T-helper 2 cell treated with Interferon-gamma antibody and Interleukin-4, amounts not matched to agents 5 μg/mL and 100 μg/mL, for 36 hours (primary cell): ENCODE measurements around the gene CPNE7.
A peak's percentile ranks its signal among the peaks of the same experiment; 100 is the strongest.
"Not testable (repeated sequence)": the region's sequence is repeated elsewhere in the genome, so short reads cannot be mapped to it uniquely, and the experiment has no call there.

Source experiments
- DNase-seq: peaks from one replicate; pipeline ENCODE4 v3.0.0; 2021; ENCODE audit warnings: low spot score
- H3K27ac Mint-ChIP-seq: one replicate; pipeline ENCODE4 v1.8.0; 2021; ENCODE audit warnings: mild to moderate bottlenecking, mixed read lengths
- H3K27me3 Mint-ChIP-seq: one replicate; pipeline ENCODE4 v1.8.0; 2021; ENCODE audit warnings: low read depth, mixed read lengths
- H3K36me3 Mint-ChIP-seq: one replicate; pipeline ENCODE4 v1.8.0; 2021; ENCODE audit warnings: low read depth, mixed read lengths
- H3K4me1 Mint-ChIP-seq: one replicate; pipeline ENCODE4 v1.8.0; 2021; ENCODE audit warnings: low read depth, mixed read lengths
- H3K4me3 Mint-ChIP-seq: one replicate; pipeline ENCODE4 v1.8.0; 2022; ENCODE audit warnings: mild to moderate bottlenecking, moderate library complexity, mixed read lengths
- H3K9me3 Mint-ChIP-seq: one replicate; pipeline ENCODE4 v1.8.0; 2021; ENCODE audit warnings: mixed read lengths

CPNE7 gene

GRCh38 chr16:89567656-89568594, 7.6 kb upstream of the CPNE7 start:
- Mint-ChIP-seq H3K4me1 (peaks cover 22% of the 10 kb centered on the region), H3K36me3 (peaks cover 29% of the 10 kb centered on the region), H3K27me3 (peaks cover 2% of the 10 kb centered on the region), H3K4me3 (no peak overlapping the region), H3K27ac (no peak overlapping the region), H3K9me3 (no peaks in the 10 kb centered on the region)
- no peak for DNase-seq

GRCh38 chr16:89569506-89570341, 5.8 kb upstream of the CPNE7 start:
- H3K27me3 Mint-ChIP-seq, result peaks cover 10% of the 10 kb centered on the region
- no peak overlapping the region for H3K27ac Mint-ChIP-seq
- DNase-seq, result no peak

GRCh38 chr16:89570342-89570923, 5.1 kb upstream of the CPNE7 start:
- no peak overlapping the region for H3K4me3 Mint-ChIP-seq
- H3K36me3 Mint-ChIP-seq, result peaks cover 6% of the 10 kb centered on the region
- peaks cover 9% of the 10 kb centered on the region for H3K4me1 Mint-ChIP-seq
- no peak overlapping the region for H3K27ac Mint-ChIP-seq
- no peaks in the 10 kb centered on the region for H3K9me3 Mint-ChIP-seq
- peaks cover 10% of the 10 kb centered on the region for H3K27me3 Mint-ChIP-seq
- DNase-seq, result no peak

More at GRCh38 chr16:89569506-89570341, 5.8 kb upstream of the CPNE7 start:
- H3K36me3 Mint-ChIP-seq, result peaks cover 13% of the 10 kb centered on the region
- no peak overlapping the region for H3K4me3 Mint-ChIP-seq
- peaks cover 14% of the 10 kb centered on the region for H3K4me1 Mint-ChIP-seq
- H3K9me3 Mint-ChIP-seq, result no peaks in the 10 kb centered on the region

GRCh38 chr16:89570983-89571598, 4.5 kb upstream of the CPNE7 start:
- not testable (repeated sequence) for H3K27me3 Mint-ChIP-seq, DNase-seq, H3K9me3 Mint-ChIP-seq, H3K27ac Mint-ChIP-seq, H3K4me1 Mint-ChIP-seq, H3K4me3 Mint-ChIP-seq, H3K36me3 Mint-ChIP-seq

- H3K4me1 Mint-ChIP-seq, result peaks cover 4% of the 10 kb centered on the region
- no peaks in the 10 kb centered on the region for H3K9me3 Mint-ChIP-seq
- peaks cover 2% of the 10 kb centered on the region for H3K36me3 Mint-ChIP-seq
- no peak overlapping the region for H3K4me3 Mint-ChIP-seq
- H3K27me3 Mint-ChIP-seq, result peaks cover 10% of the 10 kb centered on the region
- H3K27ac Mint-ChIP-seq, result no peak overlapping the region
- DNase-seq, result no peak
Observed at GRCh38 chr16:89571636-89572035, 3.9 kb upstream of the CPNE7 start.

GRCh38 chr16:89572073-89572484, 3.5 kb upstream of the CPNE7 start:
- Mint-ChIP-seq H3K27ac (no peak overlapping the region), H3K4me1 (peaks cover 4% of the 10 kb centered on the region), H3K9me3 (no peaks in the 10 kb centered on the region), H3K36me3 (peaks cover 2% of the 10 kb centered on the region), H3K27me3 (peaks cover 10% of the 10 kb centered on the region), H3K4me3 (no peak overlapping the region)
- DNase-seq, result no peak

GRCh38 chr16:89572485-89573205, 2.9 kb upstream of the CPNE7 start:
- peaks cover 4% of the 10 kb centered on the region for H3K4me1 Mint-ChIP-seq
- no peak for DNase-seq
- no peak overlapping the region for H3K4me3 Mint-ChIP-seq
- no peak overlapping the region for H3K27ac Mint-ChIP-seq
- H3K9me3 Mint-ChIP-seq, result no peaks in the 10 kb centered on the region
- H3K36me3 Mint-ChIP-seq, result peaks cover 1% of the 10 kb centered on the region
- peaks cover 15% of the 10 kb centered on the region for H3K27me3 Mint-ChIP-seq

- peaks cover 4% of the 10 kb centered on the region for H3K4me1 Mint-ChIP-seq
- peaks cover 17% of the 10 kb centered on the region for H3K27me3 Mint-ChIP-seq
- no peaks in the 10 kb centered on the region for H3K36me3 Mint-ChIP-seq
- no peak for DNase-seq
- peak overlapping the region; percentile 32 for H3K4me3 Mint-ChIP-seq
- no peaks in the 10 kb centered on the region for H3K9me3 Mint-ChIP-seq
- no peak overlapping the region for H3K27ac Mint-ChIP-seq
Observed at GRCh38 chr16:89573826-89574680, 1.5 kb upstream of the CPNE7 start.

- DNase-seq, result peak; percentile 58
- Mint-ChIP-seq H3K4me3 (peak overlapping the region; percentile 54), H3K36me3 (no peaks in the 10 kb centered on the region), H3K9me3 (no peaks in the 10 kb centered on the region), H3K4me1 (peaks cover 4% of the 10 kb centered on the region), H3K27me3 (peaks cover 17% of the 10 kb centered on the region), H3K27ac (no peak overlapping the region)
Observed at GRCh38 chr16:89574681-89575246, 794 bp upstream of the CPNE7 start.

- Mint-ChIP-seq H3K36me3 (no peaks in the 10 kb centered on the region), H3K27ac (no peak overlapping the region), H3K4me3 (no peak overlapping the region), H3K4me1 (peaks cover 4% of the 10 kb centered on the region), H3K9me3 (no peaks in the 10 kb centered on the region), H3K27me3 (peaks cover 17% of the 10 kb centered on the region)
- DNase-seq, result no peak
Observed at GRCh38 chr16:89576153-89577054, 846 bp downstream of the CPNE7 start.

- peak overlapping the region; percentile 43 for H3K4me3 Mint-ChIP-seq
- H3K36me3 Mint-ChIP-seq, result no peaks in the 10 kb centered on the region
- DNase-seq, result no peak
- no peaks in the 10 kb centered on the region for H3K9me3 Mint-ChIP-seq
- peaks cover under 1% of the 10 kb centered on the region for H3K4me1 Mint-ChIP-seq
- peaks cover 15% of the 10 kb centered on the region for H3K27me3 Mint-ChIP-seq
- no peak overlapping the region for H3K27ac Mint-ChIP-seq
Observed at GRCh38 chr16:89577055-89577759, 1.6 kb downstream of the CPNE7 start.
